H9 (cell line): ENCODE data around the gene MGLL. TPM values are rescaled to one million over a fixed set of nuclear protein-coding genes. Genes with fewer than 3 reads are reported as not detected.

Experiments
- DNase-seq: peaks from one replicate; pipeline ENCODE4 v3.0.0-alpha.2; 2017
- H2AFZ ChIP-seq: one replicate; pipeline ENCODE4 v1.6.1; 2013; ENCODE audit warnings: mild to moderate bottlenecking, low read length, control low read depth, moderate library complexity
- H2AK5ac ChIP-seq: 2 replicates; pipeline ENCODE4 v1.6.1; 2013; ENCODE audit warnings: low read length, control low read depth, mixed read lengths; ENCODE audit not compliant: insufficient read length
- H2BK120ac ChIP-seq: one replicate; pipeline ENCODE4 v1.6.1; 2013; ENCODE audit warnings: low read depth, mild to moderate bottlenecking, low read length, control low read depth, inconsistent platforms; ENCODE audit not compliant: poor library complexity, severe bottlenecking
- H2BK12ac ChIP-seq: 2 replicates; pipeline ENCODE4 v1.6.1; 2013; ENCODE audit warnings: low read length, control low read depth, mixed read lengths, low read depth; ENCODE audit not compliant: insufficient read length
- H2BK15ac ChIP-seq: 2 replicates; pipeline ENCODE4 v1.6.1; 2013; ENCODE audit warnings: low read depth, low read length, control low read depth
- H2BK20ac ChIP-seq: one replicate; pipeline ENCODE4 v1.6.1; 2013; ENCODE audit warnings: low read depth, mild to moderate bottlenecking, low read length, control low read depth, inconsistent platforms; ENCODE audit not compliant: poor library complexity, severe bottlenecking
- H2BK5ac ChIP-seq: 2 replicates; pipeline ENCODE4 v1.6.1; 2013; ENCODE audit warnings: low read length, control low read depth, mixed read lengths; ENCODE audit not compliant: insufficient read length
- H3K14ac ChIP-seq: 2 replicates; pipeline ENCODE4 v1.6.1; 2013; ENCODE audit warnings: low read length, control low read depth; ENCODE audit not compliant: insufficient read depth
- H3K18ac ChIP-seq: 2 replicates; pipeline ENCODE4 v1.6.1; 2013; ENCODE audit warnings: low read depth, mild to moderate bottlenecking, mixed read lengths, low read length, control low read depth; ENCODE audit not compliant: insufficient read length
- H3K23ac ChIP-seq: 2 replicates; pipeline ENCODE4 v1.6.1; 2013; ENCODE audit warnings: low read length, control low read depth, mixed read lengths, low read depth; ENCODE audit not compliant: insufficient read length
- H3K23me2 ChIP-seq: 2 replicates; pipeline ENCODE4 v1.6.1; 2013; ENCODE audit warnings: low read depth, mild to moderate bottlenecking, mixed read lengths, low read length, control low read depth; ENCODE audit not compliant: insufficient read length, poor library complexity, severe bottlenecking
- H3K27ac ChIP-seq: 2 replicates; pipeline ENCODE4 v1.5.1; 2013; ENCODE audit warnings: low read length, control low read depth, mixed read lengths, low read depth; ENCODE audit not compliant: insufficient read length
- H3K27me3 ChIP-seq: 2 replicates; pipeline ENCODE4 v1.6.1; 2013; ENCODE audit warnings: low read length, control low read depth, inconsistent platforms; ENCODE audit not compliant: insufficient read depth
- H3K4ac ChIP-seq: 2 replicates; pipeline ENCODE4 v1.6.1; 2013; ENCODE audit warnings: low read depth, mild to moderate bottlenecking, control low read depth, inconsistent platforms, low read length, moderate library complexity
- H3K4me1 ChIP-seq: 2 replicates; pipeline ENCODE4 v1.6.1; 2013; ENCODE audit warnings: low read length, control low read depth, inconsistent platforms; ENCODE audit not compliant: insufficient read depth
- H3K4me2 ChIP-seq: 2 replicates; pipeline ENCODE4 v1.6.1; 2013; ENCODE audit warnings: low read length, control low read depth, mixed read lengths; ENCODE audit not compliant: insufficient read length, insufficient read depth
- H3K56ac ChIP-seq: 2 replicates; pipeline ENCODE4 v1.6.1; 2013; ENCODE audit warnings: low read depth, mild to moderate bottlenecking, mixed read lengths, low read length, control low read depth; ENCODE audit not compliant: insufficient read length
- H3K79me1 ChIP-seq: 2 replicates; pipeline ENCODE4 v1.6.1; 2013; ENCODE audit warnings: low read depth, mild to moderate bottlenecking, moderate library complexity, low read length, control low read depth, inconsistent platforms; ENCODE audit not compliant: insufficient read depth, poor library complexity, severe bottlenecking
- H3K79me2 ChIP-seq: 2 replicates; pipeline ENCODE4 v1.6.1; 2013; ENCODE audit warnings: low read length, control low read depth, inconsistent platforms; ENCODE audit not compliant: insufficient read depth
- H3K9ac ChIP-seq: 2 replicates; pipeline ENCODE4 v1.6.1; 2013; ENCODE audit warnings: low read length, control low read depth, mixed read lengths; ENCODE audit not compliant: insufficient read length; ENCODE audit errors: extremely low read depth
- H3K9me3 ChIP-seq: one replicate; pipeline ENCODE4 v1.6.1; 2013; ENCODE audit warnings: low read depth, low read length, inconsistent platforms; ENCODE audit not compliant: control insufficient read depth
- H3T11ph ChIP-seq: one replicate; pipeline ENCODE4 v1.6.1; 2013; ENCODE audit warnings: mild to moderate bottlenecking, low read length, control low read depth, inconsistent platforms
- H4K20me1 ChIP-seq: one replicate; pipeline ENCODE4 v1.6.1; 2013; ENCODE audit not compliant: control insufficient read depth, insufficient read length, insufficient read depth
- H4K5ac ChIP-seq: 2 replicates; pipeline ENCODE4 v1.6.1; 2013; ENCODE audit warnings: low read depth, mild to moderate bottlenecking, mixed read lengths, low read length, control low read depth; ENCODE audit not compliant: insufficient read length
- H4K8ac ChIP-seq: replicated peaks from 2 replicates; pipeline ENCODE4 v1.6.1; 2013; ENCODE audit warnings: low read length, control low read depth, mixed read lengths, low read depth; ENCODE audit not compliant: insufficient read length
- H4K91ac ChIP-seq: 2 replicates; pipeline ENCODE4 v1.6.1; 2013; ENCODE audit warnings: low read depth, mild to moderate bottlenecking, moderate library complexity, mixed read lengths, low read length, control low read depth; ENCODE audit not compliant: insufficient read length
- H3K27ac Mint-ChIP-seq, 3 experiments: 2 replicates in 2 of 3; 3 replicates in 1 of 3; pipeline ENCODE4 v1.8.0; 2020 to 2021; ENCODE audit warnings: mixed read lengths in 3 of 3, mild to moderate bottlenecking in 1 of 3, moderate library complexity in 1 of 3
- H3K27me3 Mint-ChIP-seq: 2 replicates; pipeline ENCODE4 v1.8.0; 2021; ENCODE audit warnings: low read depth, mild to moderate bottlenecking, moderate library complexity, mixed read lengths
- H3K36me3 Mint-ChIP-seq, 3 experiments: 2 replicates in 2 of 3; 3 replicates in 1 of 3; pipeline ENCODE4 v1.8.0; 2020 to 2021; ENCODE audit warnings: low read depth in 3 of 3, mixed read lengths in 3 of 3; ENCODE audit not compliant: insufficient read depth in 1 of 3
- H3K4me1 Mint-ChIP-seq, 2 experiments: 2 replicates each; pipeline ENCODE4 v1.8.0; 2020; ENCODE audit warnings: mixed read lengths in 2 of 2
- H3K4me3 Mint-ChIP-seq, 2 experiments: 2 replicates in 1 of 2; 3 replicates in 1 of 2; pipeline ENCODE4 v1.8.0; 2020 to 2021; ENCODE audit warnings: mild to moderate bottlenecking in 2 of 2, mixed read lengths in 2 of 2, moderate library complexity in 1 of 2
- H3K9me3 Mint-ChIP-seq, 2 experiments: 2 replicates in 1 of 2; 3 replicates in 1 of 2; pipeline ENCODE4 v1.8.0; 2020; ENCODE audit warnings: mild to moderate bottlenecking in 2 of 2, mixed read lengths in 2 of 2, moderate library complexity in 1 of 2
- CTCF ChIP-seq: fragments of 200-600 bp; sonication (generic); conservative IDR thresholded peaks from 3 replicates; pipeline ENCODE4 v1.8.0; 2021; ENCODE audit warnings: antibody characterized with exemption, mild to moderate bottlenecking
- WGBS: extraction: QIAGEN DNeasy Blood & Tissue Kit; methylation state at CpG from one replicate; pipeline ENCODE4 v1.1.7; 2013; ENCODE audit warnings: missing lambda C conversion rate, low lambda C conversion rate, mixed read lengths; ENCODE audit not compliant: insufficient read length; ENCODE audit errors: extremely low coverage; 5-methylcytosine and 5-hydroxymethylcytosine counted together
- total RNA-seq: library from RNA; stranded (reverse); gene quantifications from 2 replicates; pipeline ENCODE4 v1.2.1, GENCODE V29; 2021

The MGLL gene
- total RNA-seq, 1 experiment from 2014 or later, result 0.11 TPM

GRCh38 chr3:127764301-127764700, 58.0 kb downstream of the MGLL start:
- Histone ChIP-seq H4K8ac (no peak overlapping the region), H3K27me3 (no peaks in the 10 kb centered on the region), H3K79me1 (no peaks in the 10 kb centered on the region), H2BK120ac (no peak overlapping the region), H4K5ac (no peak overlapping the region), H3T11ph (no peak overlapping the region), H3K23me2 (no peaks in the 10 kb centered on the region), H3K9me3 (no peaks in the 10 kb centered on the region), H3K4me2 (no peak overlapping the region), H3K27ac (no peak overlapping the region), H2BK5ac (no peak overlapping the region), H4K20me1 (no peaks in the 10 kb centered on the region), H2AFZ (no peak overlapping the region), H2BK20ac (no peak overlapping the region), H3K4me1 (no peaks in the 10 kb centered on the region), H3K9ac (no peak overlapping the region), H3K4ac (no peak overlapping the region), H3K18ac (no peak overlapping the region), H2BK15ac (no peak overlapping the region), H3K14ac (no peak overlapping the region), H4K91ac (no peak overlapping the region), H3K79me2 (no peaks in the 10 kb centered on the region), H3K23ac (no peak overlapping the region), H3K56ac (no peak overlapping the region), H2AK5ac (no peak overlapping the region), H2BK12ac (no peak overlapping the region)
- peaks cover 2 to 6% of the 10 kb centered on the region in 2 experiments; a peak in 1 of 4 replicates for H3K4me1 Mint-ChIP-seq
- H3K36me3 Mint-ChIP-seq, result no peaks in the 10 kb centered on the region
- no peak overlapping the region for H3K27ac Mint-ChIP-seq
- H3K4me3 Mint-ChIP-seq, result no peak overlapping the region
- H3K9me3 Mint-ChIP-seq, result no peaks in the 10 kb centered on the region
- WGBS, result no CpG with 5 or more reads among the region's 8 CpGs
- no peak for TF ChIP-seq CTCF
- H3K27me3 Mint-ChIP-seq, result peaks cover 6% of the 10 kb centered on the region
- DNase-seq, result no peak
